GM23338 (cell line): ENCODE data around the gene FOLH1.
"Not testable (repeated sequence)": the region's sequence is repeated elsewhere in the genome, so short reads cannot be mapped to it uniquely, and the experiment has no call there.

Experiments
- CREB1 ChIP-seq: fragments of 250-450 bp; sonication (Bioruptor Pico); IDR thresholded peaks from 2 replicates; pipeline ENCODE4 v1.5.0; 2020; ENCODE audit warnings: low read depth, mild to moderate bottlenecking, moderate library complexity
- CTCF ChIP-seq, 2 experiments: fragments of 200-600 bp in 1 of 2; sonication (generic) in 1 of 2; conservative IDR thresholded peaks; 2 replicates each; pipeline versions ENCODE4 v1.5.1 to v1.6.1; 2016 to 2017; ENCODE audit warnings: antibody characterized with exemption in 2 of 2, low read depth in 2 of 2, mild to moderate bottlenecking in 2 of 2, moderate library complexity in 1 of 2
- EZH2 ChIP-seq: fragments of 200-600 bp; sonication (generic); IDR thresholded peaks from one replicate; pipeline ENCODE4 v1.8.0; 2017; ENCODE audit warnings: antibody characterized with exemption, mild to moderate bottlenecking, low read depth; ENCODE audit not compliant: unreplicated experiment
- EZH2phosphoT487 ChIP-seq: fragments of 200-600 bp; sonication (generic); IDR thresholded peaks from one replicate; pipeline ENCODE4 v1.8.1; 2018; ENCODE audit warnings: antibody characterized with exemption; ENCODE audit not compliant: unreplicated experiment
- JUNB ChIP-seq: IDR thresholded peaks from one replicate; pipeline ENCODE4 v1.6.1; 2016; ENCODE audit warnings: antibody characterized with exemption; ENCODE audit not compliant: unreplicated experiment
- NANOG ChIP-seq: IDR thresholded peaks from 2 replicates; pipeline ENCODE4 v1.6.1; 2016; ENCODE audit warnings: antibody characterized with exemption, borderline replicate concordance
- POLR2AphosphoS5 ChIP-seq: IDR thresholded peaks from 2 replicates; pipeline ENCODE4 v1.6.1; 2016; ENCODE audit warnings: antibody characterized with exemption, low read depth
- STAT1 ChIP-seq: IDR thresholded peaks from one replicate; pipeline ENCODE4 v1.6.1; 2016; ENCODE audit warnings: antibody characterized with exemption; ENCODE audit not compliant: unreplicated experiment
- ZNF114 ChIP-seq: fragments of 250-450 bp; sonication (Bioruptor Pico); IDR thresholded peaks from 2 replicates; pipeline ENCODE4 v1.5.0; 2020; ENCODE audit warnings: mild to moderate bottlenecking, moderate library complexity
- ZNF331 ChIP-seq: fragments of 250-450 bp; sonication (Bioruptor Pico); IDR thresholded peaks from 2 replicates; pipeline ENCODE4 v1.5.0; 2020; ENCODE audit warnings: low read depth, mild to moderate bottlenecking, moderate library complexity
- ZNF462 ChIP-seq: fragments of 250-450 bp; sonication (Bioruptor Pico); IDR thresholded peaks from 2 replicates; pipeline ENCODE4 v1.5.0; 2020; ENCODE audit warnings: mild to moderate bottlenecking, moderate library complexity
- TF ChIP-seq, protein P1 (sequence below): IDR thresholded peaks from one replicate; pipeline ENCODE4 v1.6.1; 2018; ENCODE audit warnings: antibody characterized with exemption; ENCODE audit not compliant: unreplicated experiment
- TF ChIP-seq, protein P2 (sequence below): IDR thresholded peaks from 2 replicates; pipeline ENCODE4 v1.6.1; 2016; ENCODE audit warnings: antibody characterized with exemption

DNA sequence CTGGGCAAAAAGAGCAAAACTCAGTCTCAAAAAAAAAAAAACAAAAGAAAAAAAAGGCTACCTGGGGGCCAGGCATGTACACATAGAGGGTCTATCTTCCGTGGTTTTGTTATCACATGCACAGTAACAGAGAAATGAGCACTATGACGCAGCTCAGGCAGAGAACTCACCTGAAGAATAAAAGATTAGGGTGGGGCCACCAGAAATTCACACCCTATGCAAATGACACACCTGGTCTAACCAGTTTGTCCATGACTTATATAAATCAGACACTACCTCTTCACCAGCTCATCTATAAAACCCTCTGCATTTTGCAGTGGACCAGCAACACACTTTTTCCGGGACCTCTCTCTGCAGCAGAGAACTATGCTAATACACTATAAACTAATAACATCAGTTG lies 30.5 kb downstream of the FOLH1 start:
- not testable (repeated sequence) for TF ChIP-seq CTCF (conservative IDR thresholded peaks at IDR 0.05; ENCODE audit: low read depth in 2 of 2); EZH2phosphoT487; EZH2; POLR2AphosphoS5; JUNB; CREB1 (CRISPR knock-in tag); NANOG; ZNF114 (CRISPR knock-in tag); STAT1; ZNF462 (CRISPR knock-in tag); ZNF331 (CRISPR knock-in tag)
- TF ChIP-seq, protein P1, sequence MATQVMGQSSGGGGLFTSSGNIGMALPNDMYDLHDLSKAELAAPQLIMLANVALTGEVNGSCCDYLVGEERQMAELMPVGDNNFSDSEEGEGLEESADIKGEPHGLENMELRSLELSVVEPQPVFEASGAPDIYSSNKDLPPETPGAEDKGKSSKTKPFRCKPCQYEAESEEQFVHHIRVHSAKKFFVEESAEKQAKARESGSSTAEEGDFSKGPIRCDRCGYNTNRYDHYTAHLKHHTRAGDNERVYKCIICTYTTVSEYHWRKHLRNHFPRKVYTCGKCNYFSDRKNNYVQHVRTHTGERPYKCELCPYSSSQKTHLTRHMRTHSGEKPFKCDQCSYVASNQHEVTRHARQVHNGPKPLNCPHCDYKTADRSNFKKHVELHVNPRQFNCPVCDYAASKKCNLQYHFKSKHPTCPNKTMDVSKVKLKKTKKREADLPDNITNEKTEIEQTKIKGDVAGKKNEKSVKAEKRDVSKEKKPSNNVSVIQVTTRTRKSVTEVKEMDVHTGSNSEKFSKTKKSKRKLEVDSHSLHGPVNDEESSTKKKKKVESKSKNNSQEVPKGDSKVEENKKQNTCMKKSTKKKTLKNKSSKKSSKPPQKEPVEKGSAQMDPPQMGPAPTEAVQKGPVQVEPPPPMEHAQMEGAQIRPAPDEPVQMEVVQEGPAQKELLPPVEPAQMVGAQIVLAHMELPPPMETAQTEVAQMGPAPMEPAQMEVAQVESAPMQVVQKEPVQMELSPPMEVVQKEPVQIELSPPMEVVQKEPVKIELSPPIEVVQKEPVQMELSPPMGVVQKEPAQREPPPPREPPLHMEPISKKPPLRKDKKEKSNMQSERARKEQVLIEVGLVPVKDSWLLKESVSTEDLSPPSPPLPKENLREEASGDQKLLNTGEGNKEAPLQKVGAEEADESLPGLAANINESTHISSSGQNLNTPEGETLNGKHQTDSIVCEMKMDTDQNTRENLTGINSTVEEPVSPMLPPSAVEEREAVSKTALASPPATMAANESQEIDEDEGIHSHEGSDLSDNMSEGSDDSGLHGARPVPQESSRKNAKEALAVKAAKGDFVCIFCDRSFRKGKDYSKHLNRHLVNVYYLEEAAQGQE, result not testable (repeated sequence)
- TF ChIP-seq, protein P2, sequence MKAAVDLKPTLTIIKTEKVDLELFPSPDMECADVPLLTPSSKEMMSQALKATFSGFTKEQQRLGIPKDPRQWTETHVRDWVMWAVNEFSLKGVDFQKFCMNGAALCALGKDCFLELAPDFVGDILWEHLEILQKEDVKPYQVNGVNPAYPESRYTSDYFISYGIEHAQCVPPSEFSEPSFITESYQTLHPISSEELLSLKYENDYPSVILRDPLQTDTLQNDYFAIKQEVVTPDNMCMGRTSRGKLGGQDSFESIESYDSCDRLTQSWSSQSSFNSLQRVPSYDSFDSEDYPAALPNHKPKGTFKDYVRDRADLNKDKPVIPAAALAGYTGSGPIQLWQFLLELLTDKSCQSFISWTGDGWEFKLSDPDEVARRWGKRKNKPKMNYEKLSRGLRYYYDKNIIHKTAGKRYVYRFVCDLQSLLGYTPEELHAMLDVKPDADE, result not testable (repeated sequence)
